Esophagus muscularis mucosa (tissue), 4 donors: ENCODE data around the gene NUTF2.

Experiments
- EP300 ChIP-seq: sonication (generic); formaldehyde crosslinking; IDR thresholded peaks from one replicate; pipeline ENCODE4 v1.6.1; 2017; ENCODE audit warnings: antibody characterized with exemption
- POLR2AphosphoS5 ChIP-seq, 2 donors: sonication (generic); formaldehyde crosslinking; IDR thresholded peaks; one replicate each; pipeline ENCODE4 v1.6.1; 2017; ENCODE audit warnings: antibody characterized with exemption in 2 of 2
- TF ChIP-seq, protein P1 (sequence below), 3 experiments: fragments of 200-600 bp in 2 of 3; fragments of 450-650 bp in 1 of 3; sonication (generic) in 2 of 3; IDR thresholded peaks; one replicate each; pipeline ENCODE4 v1.5.1; 2017 to 2019; ENCODE audit warnings: antibody characterized with exemption in 3 of 3, mild to moderate bottlenecking in 2 of 3, moderate library complexity in 1 of 3

- TF ChIP-seq, protein P1, sequence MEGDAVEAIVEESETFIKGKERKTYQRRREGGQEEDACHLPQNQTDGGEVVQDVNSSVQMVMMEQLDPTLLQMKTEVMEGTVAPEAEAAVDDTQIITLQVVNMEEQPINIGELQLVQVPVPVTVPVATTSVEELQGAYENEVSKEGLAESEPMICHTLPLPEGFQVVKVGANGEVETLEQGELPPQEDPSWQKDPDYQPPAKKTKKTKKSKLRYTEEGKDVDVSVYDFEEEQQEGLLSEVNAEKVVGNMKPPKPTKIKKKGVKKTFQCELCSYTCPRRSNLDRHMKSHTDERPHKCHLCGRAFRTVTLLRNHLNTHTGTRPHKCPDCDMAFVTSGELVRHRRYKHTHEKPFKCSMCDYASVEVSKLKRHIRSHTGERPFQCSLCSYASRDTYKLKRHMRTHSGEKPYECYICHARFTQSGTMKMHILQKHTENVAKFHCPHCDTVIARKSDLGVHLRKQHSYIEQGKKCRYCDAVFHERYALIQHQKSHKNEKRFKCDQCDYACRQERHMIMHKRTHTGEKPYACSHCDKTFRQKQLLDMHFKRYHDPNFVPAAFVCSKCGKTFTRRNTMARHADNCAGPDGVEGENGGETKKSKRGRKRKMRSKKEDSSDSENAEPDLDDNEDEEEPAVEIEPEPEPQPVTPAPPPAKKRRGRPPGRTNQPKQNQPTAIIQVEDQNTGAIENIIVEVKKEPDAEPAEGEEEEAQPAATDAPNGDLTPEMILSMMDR (IDR thresholded peaks at IDR 0.05) = no peak
- no peak for TF ChIP-seq POLR2AphosphoS5 (IDR thresholded peaks at IDR 0.05)
- no peak for TF ChIP-seq EP300
Measured at GRCh38 chr16:67825906-67826305, 20.8 kb upstream of the NUTF2 start.
